NOMO-1 (cell line): ENCODE results near the gene TNFAIP1.
"Not testable (repeated sequence)": the region's sequence is repeated elsewhere in the genome, so short reads cannot be mapped to it uniquely, and the experiment has no call there.

Source experiments
- DNase-seq, 2 experiments: peaks; one replicate each; lab custom pipeline; 2025; ENCODE audit not compliant: unreplicated experiment in 2 of 2; lab: John Stamatoyannopoulos, UW

The TNFAIP1 gene

GRCh38 chr17:28335201-28335958 lies at the start of gene TNFAIP1, which contains the start of gene IFT20:
TSS of gene TNFAIP1 (plus strand) at chr17:28335761. CDS start at chr17:28339522, 3,761 bp downstream.
TSS of gene IFT20 (minus strand) at chr17:28335472. CDS start at chr17:28331985, 3,487 bp downstream.
- DNase-seq = peak; percentile 99

- no peak for DNase-seq
Observed at GRCh38 chr17:28285965-28286364, 49.6 kb upstream of the TNFAIP1 start.

- no peak for DNase-seq
Observed at GRCh38 chr17:28290703-28291102, 44.9 kb upstream of the TNFAIP1 start.

GRCh38 chr17:28291780-28292330 lies 43.7 kb upstream of the TNFAIP1 start:
- no peak for DNase-seq

GRCh38 chr17:28292878-28293277 lies 42.7 kb upstream of the TNFAIP1 start:
- not testable (repeated sequence) for DNase-seq

GRCh38 chr17:28293994-28294393 lies 41.6 kb upstream of the TNFAIP1 start:
- DNase-seq = peak; percentile 68 to 95

- DNase-seq = no peak
Observed at GRCh38 chr17:28295677-28296578, 39.6 kb upstream of the TNFAIP1 start.

GRCh38 chr17:28298449-28298848 lies 37.1 kb upstream of the TNFAIP1 start:
- no peak for DNase-seq

- DNase-seq = no peak
Observed at GRCh38 chr17:28306954-28307401, 28.6 kb upstream of the TNFAIP1 start.

- DNase-seq = no peak
Observed at GRCh38 chr17:28313841-28314240, 21.7 kb upstream of the TNFAIP1 start.

GRCh38 chr17:28315846-28316705 lies 19.5 kb upstream of the TNFAIP1 start:
- DNase-seq = no peak

- DNase-seq = no peak
Observed at GRCh38 chr17:28317099-28317965, 18.2 kb upstream of the TNFAIP1 start.

- DNase-seq = no peak
Observed at GRCh38 chr17:28317966-28318758, 17.4 kb upstream of the TNFAIP1 start.

GRCh38 chr17:28318759-28319597 lies 16.6 kb upstream of the TNFAIP1 start, which contains the start of gene TMEM97:
TSS of gene TMEM97 (plus strand) at chr17:28319200. CDS start at chr17:28319240, 40 bp downstream.
- peak; percentile 96 to 98 for DNase-seq

GRCh38 chr17:28319598-28319935 lies 16.0 kb upstream of the TNFAIP1 start:
- DNase-seq = no peak

GRCh38 chr17:28320215-28321061 lies 15.1 kb upstream of the TNFAIP1 start:
- DNase-seq = no peak

GRCh38 chr17:28324267-28324745 lies 11.3 kb upstream of the TNFAIP1 start:
- DNase-seq = no peak
